A549 (cell line): ENCODE results near the gene ACTG1.

Experiments
- CEBPB ChIP-seq, 2 experiments: fragments of >200 bp in 1 of 2; sonication (Bioruptor Twin) in 1 of 2; formaldehyde crosslinking in 1 of 2; IDR thresholded peaks; 2 replicates each; pipeline ENCODE4 v1.6.1; 2012 to 2016
- CTCF ChIP-seq: fragments of >200 bp; sonication (Bioruptor Twin); formaldehyde crosslinking; IDR thresholded peaks from 3 replicates; pipeline ENCODE4 v1.5.1; 2016

- no peak for TF ChIP-seq CEBPB (IDR thresholded peaks at IDR 0.05)
- TF ChIP-seq CTCF = no peak
Observed at GRCh38 chr17:81540676-81541027, 28.1 kb upstream of the ACTG1 start.
